Measurements from ENCODE around the gene FBXL19.

Gene FBXL19

DNA sequence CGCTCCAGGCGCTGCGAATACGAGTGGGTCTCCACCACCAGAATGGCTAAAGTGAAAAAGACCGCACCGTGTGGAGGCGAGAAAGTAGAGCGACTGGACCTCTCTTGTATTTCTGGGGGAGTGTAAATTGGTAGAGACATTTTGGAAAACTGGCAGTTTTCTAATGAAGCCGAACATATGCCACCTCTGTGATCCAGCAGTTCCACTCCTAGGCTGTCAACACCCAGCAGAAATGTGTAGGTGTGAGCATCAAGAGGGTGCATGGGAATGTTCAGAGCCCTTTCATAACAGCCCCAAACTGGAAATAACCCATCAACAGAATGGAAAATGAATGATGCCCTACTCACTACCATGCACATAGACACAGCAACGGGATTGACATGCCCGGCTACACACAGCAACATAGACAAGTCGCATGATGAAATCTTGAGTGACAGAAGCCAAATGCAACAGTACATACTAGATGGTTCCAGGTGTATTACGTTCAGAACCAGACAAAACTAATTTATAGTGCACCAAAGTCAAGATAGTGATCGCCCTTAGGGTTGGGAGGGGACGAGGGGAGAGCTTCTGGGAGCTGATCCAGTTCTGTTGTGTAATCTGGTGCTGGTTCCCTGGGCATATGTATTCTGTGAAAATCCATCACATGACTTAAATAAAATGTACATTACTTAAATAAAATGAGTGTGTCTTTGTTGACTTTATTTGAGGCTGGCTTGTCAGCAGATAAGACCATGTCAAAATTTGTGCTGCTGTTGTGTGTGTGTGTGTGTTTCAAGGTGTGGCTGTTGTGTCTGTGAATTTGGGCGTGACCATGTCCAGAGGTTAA is 28.6 kb upstream of the FBXL19 start:
- DNase-seq (ENCODE audit: low spot score): peak; percentile 21

DNA sequence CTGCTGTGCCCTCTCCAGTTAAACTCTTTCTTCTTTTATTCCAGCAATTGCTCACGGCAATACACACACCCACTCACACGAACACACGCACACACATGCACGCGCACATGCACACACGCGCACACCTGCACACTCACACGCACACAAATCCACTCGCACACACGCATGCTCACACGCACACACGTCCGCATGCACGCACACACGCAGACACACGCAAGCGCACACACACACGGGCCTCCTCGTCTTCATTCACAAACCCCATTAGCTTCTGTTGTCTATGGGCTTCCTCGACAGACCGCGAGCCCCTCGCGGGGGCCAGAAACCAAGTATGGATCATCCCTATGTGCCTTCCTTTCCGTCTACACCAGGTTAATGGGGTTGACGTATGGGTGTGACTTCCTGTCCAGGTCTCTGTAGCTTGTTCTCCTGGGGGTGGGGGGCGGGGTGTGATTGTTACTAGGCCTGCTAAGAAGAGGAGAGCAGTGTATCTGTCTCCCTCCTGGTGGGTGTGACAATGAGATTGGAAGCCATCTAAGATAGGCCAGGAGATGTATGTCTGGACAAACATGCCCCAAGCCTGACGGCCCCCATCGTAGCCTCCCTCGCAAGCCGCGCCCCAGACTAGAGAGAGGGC is 27.6 kb upstream of the FBXL19 start:
- DNase-seq (ENCODE audit: low spot score): no peak

DNA sequence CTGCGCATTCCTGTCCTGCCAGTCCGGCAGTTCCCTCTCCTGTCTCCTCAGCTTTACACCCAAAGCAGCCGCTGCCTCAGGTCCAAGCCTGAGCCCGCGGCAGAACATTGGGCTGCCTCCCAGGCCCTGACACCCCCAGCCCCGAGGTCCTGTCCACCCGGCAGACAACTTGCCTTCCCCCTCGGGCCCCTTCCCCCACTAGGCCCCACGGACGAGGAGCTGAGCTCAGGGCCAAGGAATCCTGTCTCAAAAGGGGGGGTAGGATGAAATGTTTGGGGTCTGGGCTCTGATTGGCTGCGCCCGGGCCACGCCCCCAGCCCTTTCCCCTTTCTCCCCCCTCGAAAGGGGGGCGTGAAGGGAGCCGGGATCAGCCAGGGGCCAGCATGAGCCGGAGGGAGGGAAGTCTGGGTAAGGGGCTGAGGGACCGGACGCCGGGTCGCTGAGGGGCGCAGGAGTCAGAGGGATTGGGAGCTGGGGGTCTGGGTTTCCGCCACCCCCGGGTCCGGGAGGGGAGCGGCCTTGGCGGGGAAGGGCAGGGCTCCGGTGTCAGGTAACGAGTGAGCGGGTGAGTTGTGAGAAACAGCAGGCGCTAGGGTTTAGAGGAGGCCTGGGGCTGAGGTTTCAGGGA is 27.0 kb upstream of the FBXL19 start, which contains the start of gene CTF1:
TSS of gene CTF1 (plus strand) at position 354 of the 628 bp plus-strand sequence. CDS start at position 384, 30 bp downstream.
- no peak for DNase-seq (ENCODE audit: low spot score)

- peak; percentile 90 for DNase-seq (ENCODE audit: low spot score)
These were observed 26.3 kb upstream of the FBXL19 start for GRCh38 chr16:30896889-30897733.

DNA sequence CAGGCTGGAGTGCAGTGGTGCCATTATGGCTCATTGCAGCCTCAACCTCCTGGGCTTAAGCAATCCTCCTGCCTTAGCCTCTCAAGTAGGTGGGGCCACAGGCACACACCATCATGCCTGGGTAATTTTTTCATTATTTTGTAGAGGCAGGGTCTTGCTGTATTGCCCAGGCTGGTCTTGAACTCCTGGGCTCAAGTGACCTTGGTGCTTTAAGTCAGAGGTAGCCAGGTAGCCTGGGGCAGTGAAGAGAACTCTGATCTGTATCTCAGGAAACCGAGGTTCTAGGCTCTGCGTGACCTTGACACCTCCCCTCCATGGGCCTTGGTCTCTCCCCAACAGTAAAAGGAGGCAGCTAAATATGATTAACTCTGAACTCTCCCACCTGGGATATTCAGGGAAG is 23.6 kb upstream of the FBXL19 start:
- DNase-seq (ENCODE audit: low spot score): no peak

DNA sequence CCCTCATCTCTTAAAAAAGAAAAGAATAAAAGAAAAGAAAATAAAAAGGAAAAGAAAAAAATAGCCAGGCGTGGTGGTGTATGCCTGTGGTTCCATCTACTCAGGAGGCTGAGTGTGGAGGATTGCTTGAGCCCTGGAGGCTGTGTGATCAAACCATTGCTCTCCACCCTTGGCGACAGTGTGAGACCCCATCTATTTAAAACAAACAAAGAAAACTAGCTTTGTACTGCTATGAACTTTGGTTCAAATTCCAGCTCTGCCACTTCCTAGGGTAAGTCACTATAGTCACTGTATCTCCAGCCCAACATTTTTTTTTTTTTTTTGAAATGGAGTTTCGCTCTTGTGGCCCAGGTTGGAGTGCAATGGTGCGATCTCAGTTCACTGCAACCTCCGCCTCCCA is 22.8 kb upstream of the FBXL19 start:
- no peak for DNase-seq (ENCODE audit: low spot score)

DNA sequence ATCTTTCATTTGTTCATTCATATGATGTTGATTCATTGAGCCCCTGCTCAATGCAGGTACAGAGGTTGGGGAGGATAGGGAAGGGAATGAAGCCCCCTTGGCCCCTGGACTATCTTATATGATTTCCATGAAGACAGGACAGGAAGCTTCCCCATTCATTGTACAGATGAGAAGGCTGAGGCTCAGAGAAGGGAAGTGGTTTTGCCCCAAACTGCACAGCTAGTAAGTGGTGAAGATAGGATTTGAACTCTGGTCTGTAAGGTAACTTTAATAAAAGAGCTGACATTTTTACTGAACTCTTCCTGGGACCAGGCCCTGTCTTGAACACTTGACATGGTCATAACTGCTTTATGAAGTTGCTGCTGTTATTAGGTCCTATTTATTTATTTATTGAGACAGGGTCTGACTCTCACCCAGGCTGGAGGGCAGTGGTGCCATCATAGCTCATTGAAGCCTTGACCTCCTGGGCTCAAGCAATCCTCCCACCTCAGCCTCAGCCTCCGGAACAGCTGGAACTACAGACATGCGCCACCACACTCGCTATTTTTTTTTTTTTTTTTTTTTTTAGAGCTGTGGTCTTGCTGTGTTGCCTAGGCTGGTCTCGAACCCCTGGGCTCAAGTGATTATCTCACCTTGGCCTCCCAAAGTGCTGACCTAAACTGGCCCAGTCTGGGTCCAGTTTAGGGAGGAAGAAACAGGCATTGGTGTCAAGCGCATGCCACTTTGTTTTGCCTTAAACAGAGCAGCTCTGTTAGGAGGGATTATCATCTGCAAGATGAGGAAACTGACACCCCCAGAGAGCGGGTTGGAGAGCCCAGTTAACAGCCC is 22.0 kb upstream of the FBXL19 start:
- no peak for DNase-seq (ENCODE audit: low spot score)

DNA sequence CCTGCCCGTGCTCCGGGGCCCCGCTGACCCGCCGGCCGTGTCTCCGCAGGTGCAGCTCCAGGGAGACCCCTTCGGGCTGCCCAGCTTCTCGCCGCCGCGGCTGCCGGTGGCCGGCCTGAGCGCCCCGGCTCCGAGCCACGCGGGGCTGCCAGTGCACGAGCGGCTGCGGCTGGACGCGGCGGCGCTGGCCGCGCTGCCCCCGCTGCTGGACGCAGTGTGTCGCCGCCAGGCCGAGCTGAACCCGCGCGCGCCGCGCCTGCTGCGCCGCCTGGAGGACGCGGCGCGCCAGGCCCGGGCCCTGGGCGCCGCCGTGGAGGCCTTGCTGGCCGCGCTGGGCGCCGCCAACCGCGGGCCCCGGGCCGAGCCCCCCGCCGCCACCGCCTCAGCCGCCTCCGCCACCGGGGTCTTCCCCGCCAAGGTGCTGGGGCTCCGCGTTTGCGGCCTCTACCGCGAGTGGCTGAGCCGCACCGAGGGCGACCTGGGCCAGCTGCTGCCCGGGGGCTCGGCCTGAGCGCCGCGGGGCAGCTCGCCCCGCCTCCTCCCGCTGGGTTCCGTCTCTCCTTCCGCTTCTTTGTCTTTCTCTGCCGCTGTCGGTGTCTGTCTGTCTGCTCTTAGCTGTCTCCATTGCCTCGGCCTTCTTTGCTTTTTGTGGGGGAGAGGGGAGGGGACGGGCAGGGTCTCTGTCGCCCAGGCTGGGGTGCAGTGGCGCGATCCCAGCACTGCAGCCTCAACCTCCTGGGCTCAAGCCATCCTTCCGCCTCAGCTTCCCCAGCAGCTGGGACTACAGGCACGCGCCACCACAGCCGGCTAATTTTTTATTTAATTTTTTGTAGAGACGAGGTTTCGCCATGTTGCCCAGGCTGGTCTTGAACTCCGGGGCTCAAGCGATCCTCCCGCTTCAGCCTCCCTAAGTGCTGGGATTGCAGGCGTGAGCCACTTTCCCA is 21.1 kb upstream of the FBXL19 start:
- peak; percentile 54 for DNase-seq (ENCODE audit: low spot score)

DNA sequence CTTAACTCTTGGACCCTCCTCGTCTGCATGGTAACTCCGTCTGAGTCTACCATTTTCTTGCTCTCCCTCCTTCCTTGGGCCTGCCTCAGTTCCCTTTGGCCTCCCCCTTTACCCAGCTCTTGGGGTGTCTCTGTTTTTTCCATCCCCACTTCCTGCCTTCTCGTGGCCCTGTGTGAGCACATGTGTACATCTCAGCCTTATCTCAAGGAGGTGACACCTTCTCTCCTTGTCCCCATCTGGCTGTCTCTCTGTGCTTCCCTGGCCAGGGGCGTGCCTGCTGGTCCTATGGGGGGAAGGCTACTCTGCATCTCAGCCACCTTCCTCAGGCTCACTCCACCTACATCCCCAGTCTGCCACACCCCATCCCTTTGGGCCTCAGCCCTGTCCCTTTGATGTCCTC is 20.4 kb upstream of the FBXL19 start:
- no peak for DNase-seq (ENCODE audit: low spot score)

DNA sequence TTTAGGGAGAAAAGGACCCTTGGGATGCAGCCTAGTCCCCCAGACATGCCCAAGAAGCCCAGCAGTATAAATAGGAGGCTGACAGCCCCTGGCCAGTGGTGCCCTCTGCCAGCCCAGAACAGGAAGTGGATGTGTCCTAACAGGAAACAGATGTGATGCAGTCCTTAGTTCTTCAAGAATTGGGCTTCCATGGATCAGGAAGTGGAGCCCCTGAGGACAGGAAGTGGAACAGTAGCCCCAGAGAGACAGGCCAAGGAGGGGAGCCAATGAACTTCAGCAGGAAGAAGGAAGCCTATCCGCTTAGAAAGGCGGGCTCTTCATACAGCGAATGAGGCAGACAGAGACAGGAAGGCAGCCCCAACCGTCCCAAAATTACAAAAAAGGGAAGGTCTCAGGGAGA is 19.8 kb upstream of the FBXL19 start:
- no peak for DNase-seq (ENCODE audit: low spot score)

GRCh38 chr16:30904114-30904780 is 19.1 kb upstream of the FBXL19 start:
- no peak for DNase-seq (ENCODE audit: low spot score)

GRCh38 chr16:30907064-30907463 is 16.3 kb upstream of the FBXL19 start:
- DNase-seq (ENCODE audit: low spot score): no peak

GRCh38 chr16:30910427-30911029 is 12.8 kb upstream of the FBXL19 start:
- no peak for DNase-seq (ENCODE audit: low spot score)

DNA sequence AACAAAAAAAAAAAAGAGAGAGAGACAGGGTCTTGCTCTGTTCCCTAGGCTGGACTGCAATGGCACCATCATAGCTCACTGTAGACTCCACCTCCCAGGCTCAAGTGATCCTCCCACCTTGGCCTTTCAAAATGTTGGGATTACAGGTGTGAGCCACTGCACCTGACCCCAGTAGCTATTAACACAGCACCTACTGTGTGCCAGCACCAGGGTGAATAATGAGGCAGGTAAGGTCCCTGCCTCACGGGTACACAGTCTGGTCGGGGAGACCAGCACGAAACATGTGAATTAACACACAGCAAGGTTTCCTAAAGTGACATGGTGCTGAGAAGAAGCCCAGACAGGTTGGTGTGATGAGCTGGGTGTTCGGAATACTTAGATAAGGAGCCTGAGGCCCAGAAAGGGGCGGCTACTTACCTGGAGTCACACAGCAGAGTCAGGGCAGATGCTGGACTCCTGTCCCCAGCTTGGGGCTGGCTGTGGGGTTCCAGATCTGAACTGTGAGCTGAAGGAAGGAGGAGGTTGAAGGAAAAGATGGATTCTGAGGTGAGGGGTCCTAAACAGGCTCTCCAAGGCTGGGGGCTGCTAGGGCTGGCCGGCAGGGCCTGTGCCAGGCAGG is 10.5 kb upstream of the FBXL19 start:
- DNase-seq (ENCODE audit: low spot score): no peak

DNA sequence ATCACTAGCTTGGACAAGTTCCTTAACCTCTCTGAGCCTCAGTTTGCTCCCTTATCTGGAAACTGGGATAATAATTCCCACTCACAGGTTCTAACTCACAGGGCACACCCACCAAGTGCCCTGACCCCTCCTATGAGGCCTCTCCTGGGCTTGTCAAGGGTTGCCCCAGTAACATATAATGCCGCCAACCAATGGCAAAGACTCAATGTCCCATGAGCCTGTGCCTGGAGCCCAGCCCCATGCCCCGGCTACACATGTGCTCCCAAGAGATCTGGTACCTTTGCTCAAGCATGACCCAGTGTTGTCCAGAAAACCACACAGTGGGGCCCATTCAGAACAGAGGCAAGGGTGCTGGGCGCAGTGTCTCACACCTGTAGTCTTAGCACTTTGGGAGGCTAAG is 8.5 kb upstream of the FBXL19 start:
- no peak for DNase-seq (ENCODE audit: low spot score)

GRCh38 chr16:30918614-30919013 is 4.8 kb upstream of the FBXL19 start:
- DNase-seq (ENCODE audit: low spot score): no peak

- no peak for DNase-seq (ENCODE audit: low spot score)
These were observed 2.5 kb upstream of the FBXL19 start for GRCh38 chr16:30920891-30921290.

- no peak for DNase-seq (ENCODE audit: low spot score)
These were observed 2.0 kb upstream of the FBXL19 start for GRCh38 chr16:30921459-30921747.

All from NAMALWA (cell line).